Nephron (organoid): ENCODE measurements around the gene P3H3.
"Not testable (repeated sequence)": the region's sequence is repeated elsewhere in the genome, so short reads cannot be mapped to it uniquely, and the experiment has no call there.

Experiments used
- H3K27ac Mint-ChIP-seq, 3 experiments: 2 replicates each; pipeline ENCODE4 v1.8.0; 2020; ENCODE audit warnings: mixed read lengths in 3 of 3, mild to moderate bottlenecking in 2 of 3, moderate library complexity in 1 of 3
- H3K27me3 Mint-ChIP-seq: 2 replicates; pipeline ENCODE4 v1.8.0; 2021; ENCODE audit warnings: low read depth, mild to moderate bottlenecking, moderate library complexity, mixed read lengths
- H3K36me3 Mint-ChIP-seq: 2 replicates; pipeline ENCODE4 v1.8.0; 2020; ENCODE audit warnings: low read depth, mixed read lengths
- H3K4me1 Mint-ChIP-seq: 2 replicates; pipeline ENCODE4 v1.8.0; 2020; ENCODE audit warnings: mixed read lengths
- H3K4me3 Mint-ChIP-seq, 3 experiments: 2 replicates each; pipeline ENCODE4 v1.8.0; 2020; ENCODE audit warnings: mild to moderate bottlenecking in 3 of 3, mixed read lengths in 3 of 3, moderate library complexity in 2 of 3
- H3K9me3 Mint-ChIP-seq: 2 replicates; pipeline ENCODE4 v1.8.0; 2020; ENCODE audit warnings: mixed read lengths
- TF ChIP-seq, protein P1 (sequence below), 3 experiments: fragments of 200-600 bp; sonication (generic); IDR thresholded peaks; one replicate each; pipeline ENCODE4 v1.5.0; 2021; ENCODE audit warnings: antibody characterized with exemption in 3 of 3; ENCODE audit not compliant: unreplicated experiment in 3 of 3

Gene P3H3

DNA sequence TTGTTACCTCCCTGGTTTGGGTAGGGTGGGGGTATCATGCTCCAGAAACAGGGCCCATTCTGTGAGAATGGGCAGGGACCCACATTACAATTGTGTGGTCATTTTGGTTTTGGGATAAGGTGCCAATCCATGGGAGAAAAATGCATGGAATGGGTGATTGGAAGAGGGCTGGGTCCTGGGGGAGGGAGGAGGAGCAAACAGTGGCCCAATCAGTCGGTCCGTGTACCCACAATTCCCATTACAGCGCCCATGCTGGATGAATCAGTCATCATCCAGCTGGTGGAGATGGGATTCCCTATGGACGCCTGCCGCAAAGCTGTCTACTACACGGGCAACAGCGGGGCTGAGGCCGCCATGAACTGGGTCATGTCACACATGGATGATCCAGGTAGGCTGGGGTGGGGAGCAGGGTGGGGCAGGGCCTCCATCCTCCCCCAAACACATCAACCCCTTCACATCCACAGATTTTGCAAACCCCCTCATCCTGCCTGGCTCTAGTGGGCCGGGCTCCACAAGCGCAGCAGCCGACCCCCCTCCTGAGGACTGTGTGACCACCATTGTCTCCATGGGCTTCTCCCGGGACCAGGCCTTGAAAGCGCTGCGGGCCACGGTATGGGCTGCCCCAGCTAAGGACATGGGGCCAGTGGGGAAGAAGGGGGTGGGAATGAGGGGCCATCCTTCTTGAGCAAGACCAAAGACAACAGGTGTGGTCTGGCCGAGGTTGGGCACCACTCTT, 35.5 kb downstream of the P3H3 start:
- H3K4me1 Mint-ChIP-seq, result peaks cover 11% of the 10 kb centered on the region
- no peaks in the 10 kb centered on the region for H3K9me3 Mint-ChIP-seq
- peak overlapping the region in 1 of 3 experiments; percentile 44 for H3K4me3 Mint-ChIP-seq
- TF ChIP-seq, protein P1, sequence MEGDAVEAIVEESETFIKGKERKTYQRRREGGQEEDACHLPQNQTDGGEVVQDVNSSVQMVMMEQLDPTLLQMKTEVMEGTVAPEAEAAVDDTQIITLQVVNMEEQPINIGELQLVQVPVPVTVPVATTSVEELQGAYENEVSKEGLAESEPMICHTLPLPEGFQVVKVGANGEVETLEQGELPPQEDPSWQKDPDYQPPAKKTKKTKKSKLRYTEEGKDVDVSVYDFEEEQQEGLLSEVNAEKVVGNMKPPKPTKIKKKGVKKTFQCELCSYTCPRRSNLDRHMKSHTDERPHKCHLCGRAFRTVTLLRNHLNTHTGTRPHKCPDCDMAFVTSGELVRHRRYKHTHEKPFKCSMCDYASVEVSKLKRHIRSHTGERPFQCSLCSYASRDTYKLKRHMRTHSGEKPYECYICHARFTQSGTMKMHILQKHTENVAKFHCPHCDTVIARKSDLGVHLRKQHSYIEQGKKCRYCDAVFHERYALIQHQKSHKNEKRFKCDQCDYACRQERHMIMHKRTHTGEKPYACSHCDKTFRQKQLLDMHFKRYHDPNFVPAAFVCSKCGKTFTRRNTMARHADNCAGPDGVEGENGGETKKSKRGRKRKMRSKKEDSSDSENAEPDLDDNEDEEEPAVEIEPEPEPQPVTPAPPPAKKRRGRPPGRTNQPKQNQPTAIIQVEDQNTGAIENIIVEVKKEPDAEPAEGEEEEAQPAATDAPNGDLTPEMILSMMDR (IDR thresholded peaks at IDR 0.05; ENCODE audit: unreplicated experiment in 3 of 3), result no peak
- peaks cover 6% of the 10 kb centered on the region for H3K27me3 Mint-ChIP-seq
- H3K36me3 Mint-ChIP-seq, result peaks cover 58% of the 10 kb centered on the region
- no peak overlapping the region for H3K27ac Mint-ChIP-seq

DNA sequence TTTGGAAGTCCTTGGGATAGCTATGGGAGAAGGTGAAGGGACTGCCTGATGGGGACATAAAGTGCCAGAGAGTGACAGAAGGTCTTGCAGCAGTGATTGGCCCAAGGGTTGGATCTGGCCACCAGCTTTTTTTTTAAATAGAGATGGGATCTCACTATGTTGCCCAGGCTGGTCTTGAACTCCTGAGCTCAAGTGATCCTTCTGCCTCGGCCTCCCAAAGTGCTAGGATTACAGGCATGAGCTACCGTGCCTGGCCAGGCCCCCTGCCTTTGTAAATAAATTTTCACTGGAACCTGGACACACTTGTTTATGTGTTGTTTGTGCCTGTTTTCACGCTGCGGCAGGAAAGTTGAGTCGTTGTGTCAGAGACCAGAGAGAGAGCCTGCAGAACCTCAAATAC, 37.1 kb downstream of the P3H3 start:
- H3K36me3 Mint-ChIP-seq, result peaks cover 63% of the 10 kb centered on the region

DNA sequence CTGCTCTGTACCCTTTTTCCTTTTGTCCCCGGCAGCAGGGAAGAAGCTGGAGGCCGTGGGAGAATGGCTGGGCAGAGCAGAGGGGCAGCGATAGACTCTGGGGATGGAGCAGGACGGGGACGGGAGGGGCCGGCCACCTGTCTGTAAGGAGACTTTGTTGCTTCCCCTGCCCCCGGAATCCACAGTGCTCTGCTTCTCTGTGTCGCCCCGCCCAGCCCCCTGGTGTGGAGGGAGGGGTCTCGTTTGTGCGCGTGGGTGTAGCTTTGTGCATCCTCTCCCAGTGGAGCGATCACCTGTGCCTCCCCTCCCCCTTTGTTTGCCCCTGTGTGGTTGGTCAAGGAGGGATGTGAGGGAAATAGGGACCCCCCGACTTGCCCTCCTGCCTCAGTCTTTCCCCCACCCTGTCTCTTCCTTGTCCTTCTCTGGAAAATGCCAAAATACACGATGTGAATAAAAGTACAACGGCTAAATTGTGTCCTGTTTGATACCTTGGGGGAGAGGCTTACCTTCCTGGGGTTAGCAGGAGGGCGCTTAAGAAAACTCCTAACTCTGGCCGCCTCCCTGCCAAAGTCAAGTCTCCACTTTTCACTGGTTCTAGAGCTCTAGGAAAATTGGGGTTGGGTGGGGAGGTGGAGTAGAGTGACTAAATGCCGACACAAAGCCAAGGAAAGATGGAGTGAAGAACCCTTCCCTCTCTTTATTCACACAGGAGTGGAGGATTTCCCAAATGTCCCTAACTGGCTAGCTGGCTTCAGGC, 38.1 kb downstream of the P3H3 start:
- Mint-ChIP-seq H3K4me3 (peak overlapping the region; percentile 90 to 97 (median 96)), H3K27ac (peak overlapping the region in 1 of 3 experiments; percentile 93), H3K27me3 (peaks cover 7% of the 10 kb centered on the region), H3K36me3 (peaks cover 58% of the 10 kb centered on the region), H3K9me3 (no peaks in the 10 kb centered on the region), H3K4me1 (peaks cover 29% of the 10 kb centered on the region)
- TF ChIP-seq, protein P1 (IDR thresholded peaks at IDR 0.05; ENCODE audit: unreplicated experiment in 3 of 3), result no peak

More for the DNA sequence above, 37.1 kb downstream of the P3H3 start:
- Mint-ChIP-seq H3K4me3 (peak overlapping the region; percentile 48 to 78 (median 75)), H3K4me1 (peaks cover 24% of the 10 kb centered on the region), H3K27ac (peak overlapping the region in 1 of 3 experiments; percentile 30)
- not testable (repeated sequence) for H3K27me3 Mint-ChIP-seq, H3K9me3 Mint-ChIP-seq

DNA sequence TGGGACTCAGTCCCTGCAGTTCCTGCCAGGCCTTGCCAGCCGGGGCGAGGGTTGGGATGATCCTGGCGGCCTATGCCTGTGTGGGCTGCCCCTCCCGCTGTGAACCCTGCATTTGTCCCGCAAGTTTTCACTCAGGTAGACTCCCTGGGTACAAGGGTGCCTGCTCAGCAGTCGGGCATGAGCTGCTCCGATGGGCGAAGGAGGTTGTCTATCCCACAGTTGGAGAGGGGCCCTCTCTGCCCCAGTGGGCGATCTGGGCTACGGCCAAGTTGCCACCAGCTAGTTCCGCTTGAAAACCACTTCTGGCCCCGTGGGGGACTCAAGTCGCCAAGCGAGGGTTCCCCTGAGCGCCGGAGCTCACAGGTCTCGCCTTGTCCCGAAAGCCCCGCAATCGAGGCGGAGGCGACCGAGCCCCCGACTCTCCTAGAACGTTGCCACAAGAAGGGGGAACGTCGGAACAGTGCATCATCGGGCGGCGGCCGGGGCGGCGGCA, 38.8 kb downstream of the P3H3 start:
- peak overlapping the region; percentile 65 to 93 (median 91) for H3K27ac Mint-ChIP-seq
- H3K4me1 Mint-ChIP-seq, result peaks cover 32% of the 10 kb centered on the region

DNA sequence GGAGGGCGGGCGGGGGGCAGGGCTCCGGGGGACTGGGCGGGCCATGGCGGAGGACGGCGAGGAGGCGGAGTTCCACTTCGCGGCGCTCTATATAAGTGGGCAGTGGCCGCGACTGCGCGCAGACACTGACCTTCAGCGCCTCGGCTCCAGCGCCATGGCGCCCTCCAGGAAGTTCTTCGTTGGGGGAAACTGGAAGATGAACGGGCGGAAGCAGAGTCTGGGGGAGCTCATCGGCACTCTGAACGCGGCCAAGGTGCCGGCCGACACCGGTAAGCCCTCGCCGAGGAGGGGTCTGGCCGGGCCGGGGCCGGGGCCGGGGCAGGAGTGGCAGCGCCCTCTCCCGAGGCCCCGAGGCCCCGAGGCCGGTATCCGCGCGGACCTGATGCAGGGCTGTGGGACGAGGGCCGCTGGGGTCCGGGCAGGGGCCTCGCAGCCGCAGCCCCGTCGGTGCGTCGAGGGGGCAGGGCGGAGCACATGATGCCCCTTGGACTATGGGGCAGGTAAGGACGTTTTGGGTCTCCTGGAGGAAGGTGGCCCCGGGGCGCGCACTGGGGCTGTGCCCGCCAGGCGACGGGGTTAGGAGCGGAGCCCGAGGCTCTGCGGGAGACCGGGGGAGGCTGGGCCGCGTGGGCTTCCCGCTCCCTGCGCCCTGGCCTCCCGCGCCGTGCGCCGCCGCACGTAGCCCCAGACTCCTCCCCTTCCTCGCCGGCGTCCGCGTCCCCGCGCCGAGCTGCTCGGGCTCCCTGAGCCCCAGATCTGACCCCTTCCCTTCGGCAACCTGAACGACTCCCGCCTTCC, 39.4 kb downstream of the P3H3 start, which contains the start of gene TPI1:
TPI1 (plus strand) TSS at position 119 of the 798 bp plus-strand sequence; CDS start at position 155, 36 bp downstream.
- peak within 1 kb of the TSS; percentile 84 to 93 (median 91) for H3K27ac Mint-ChIP-seq
- H3K4me3 Mint-ChIP-seq, result peak within 1 kb of the TSS; percentile 93 to 97 (median 96)
- TF ChIP-seq, protein P1 (IDR thresholded peaks at IDR 0.05; ENCODE audit: unreplicated experiment in 3 of 3), result no peak
- H3K4me1 Mint-ChIP-seq, result peaks cover 37% of the 10 kb centered on the region
- H3K9me3 Mint-ChIP-seq, result no peaks in the 10 kb centered on the region
- H3K36me3 Mint-ChIP-seq, result peaks cover 50% of the 10 kb centered on the region
- peaks cover 7% of the 10 kb centered on the region for H3K27me3 Mint-ChIP-seq

More for the DNA sequence above, 38.8 kb downstream of the P3H3 start:
- Mint-ChIP-seq H3K27me3 (peaks cover 7% of the 10 kb centered on the region), H3K9me3 (no peaks in the 10 kb centered on the region), H3K36me3 (peaks cover 55% of the 10 kb centered on the region), H3K4me3 (peak overlapping the region; percentile 90 to 97 (median 96))
- TF ChIP-seq, protein P1 (IDR thresholded peaks at IDR 0.05; ENCODE audit: unreplicated experiment in 3 of 3), result no peak
